GM19043 (cell line): ENCODE measurements around the gene MYOM3.

Source experiments
- ATAC-seq: cut with Tn5 transposase; IDR thresholded peaks from one replicate; pipeline ENCODE4 v1.9.1; 2021; ENCODE audit warnings: low read depth; ENCODE audit not compliant: unreplicated experiment

The MYOM3 gene

GRCh38 chr1:24098943-24099638 lies 12.8 kb downstream of the MYOM3 start:
- no peak for ATAC-seq

GRCh38 chr1:24098102-24098501 lies 13.8 kb downstream of the MYOM3 start:
- ATAC-seq, result no peak

DNA sequence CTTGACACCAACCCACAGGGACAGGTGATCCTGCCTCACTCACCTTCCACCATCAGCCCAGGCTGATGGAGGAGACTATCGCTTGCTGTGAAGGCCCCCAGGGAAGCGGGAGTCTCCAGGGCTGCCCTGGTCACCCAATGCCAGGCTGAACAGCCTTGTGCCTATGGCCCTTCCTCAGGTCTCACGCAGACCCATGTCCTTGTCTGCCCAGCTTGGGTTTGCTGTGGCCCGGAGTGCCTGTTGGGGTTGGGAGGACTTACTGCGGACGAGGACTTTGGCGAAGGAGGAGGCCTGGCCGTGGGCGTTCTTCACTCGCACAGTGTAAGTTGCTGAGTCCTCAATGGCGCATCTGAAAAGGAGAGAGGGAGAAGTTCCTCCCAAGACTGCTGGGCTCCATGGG lies 14.3 kb downstream of the MYOM3 start:
- no peak for ATAC-seq

DNA sequence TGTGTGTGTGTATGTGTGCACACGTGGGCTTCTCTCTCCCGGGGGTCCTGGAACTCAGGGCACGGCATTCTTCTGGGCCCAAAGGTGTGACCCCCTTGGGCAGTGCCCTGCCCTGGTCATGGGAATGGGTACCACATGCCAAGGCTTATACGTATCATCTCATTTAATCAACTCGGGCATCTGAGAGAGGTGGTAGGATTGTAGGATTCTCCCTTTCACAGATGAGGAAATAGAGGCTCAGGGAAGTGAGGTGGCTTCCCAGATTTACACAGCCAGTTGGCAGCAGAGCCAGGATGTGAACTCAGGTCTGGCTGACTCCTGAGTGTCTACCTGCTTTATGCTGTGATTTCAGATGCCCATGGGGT lies 15.2 kb downstream of the MYOM3 start:
- ATAC-seq, result no peak

- ATAC-seq, result no peak
These were observed 15.8 kb downstream of the MYOM3 start for GRCh38 chr1:24096009-24096738.

DNA sequence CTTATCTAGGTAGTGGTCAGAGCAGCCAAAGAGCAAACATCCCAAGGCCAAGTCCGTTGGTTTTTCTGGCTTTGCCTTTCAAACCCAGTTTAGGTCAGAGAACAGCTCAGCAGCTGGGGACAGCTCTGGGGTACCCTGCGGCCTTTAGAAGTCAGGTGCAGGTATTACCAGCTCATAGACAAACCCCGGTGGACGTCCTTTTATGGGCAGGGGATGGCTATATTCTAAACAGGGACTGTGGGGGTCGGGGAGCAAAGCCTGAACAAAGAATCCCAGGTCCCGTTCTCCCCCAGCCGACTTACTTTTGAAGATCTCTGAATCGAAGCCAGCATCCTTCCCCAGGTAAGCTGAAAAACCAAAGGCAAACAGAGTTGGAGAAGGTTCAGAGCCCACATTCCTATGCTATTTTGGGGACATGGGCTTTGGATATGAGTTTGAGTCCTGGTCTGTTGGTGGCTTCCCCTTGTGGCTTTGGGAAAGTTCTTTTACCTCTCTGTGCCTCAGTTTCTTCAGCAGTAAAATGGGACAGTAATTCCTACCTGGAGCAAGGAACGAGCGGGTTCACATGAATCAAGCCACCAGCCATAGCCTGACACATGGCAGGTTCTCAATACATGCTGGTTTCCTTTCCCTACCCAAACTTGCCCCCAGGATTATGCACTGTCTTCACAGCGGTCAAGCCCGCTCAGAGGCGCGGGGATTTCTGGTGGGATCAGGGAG lies 16.6 kb downstream of the MYOM3 start:
- ATAC-seq, result no peak

DNA sequence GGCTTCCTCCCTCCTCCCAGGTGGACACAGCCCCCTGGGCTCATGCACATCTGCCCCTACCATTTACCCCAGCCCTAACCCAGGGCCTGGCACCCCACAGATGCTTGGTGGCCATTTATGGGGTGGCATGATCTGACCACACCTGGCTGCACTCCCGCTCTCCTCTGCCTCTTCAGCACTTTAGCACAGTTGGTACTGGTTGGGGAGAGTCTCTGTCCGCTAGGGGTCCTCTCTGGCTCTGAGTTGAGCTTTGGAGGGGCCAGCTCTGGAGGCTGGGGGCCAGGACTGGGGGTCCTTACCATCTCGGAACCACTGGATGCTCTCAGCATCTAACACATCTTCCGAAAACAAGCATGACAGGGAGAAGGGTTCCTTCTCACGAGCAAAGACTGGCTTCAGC lies 17.4 kb downstream of the MYOM3 start:
- ATAC-seq, result no peak

DNA sequence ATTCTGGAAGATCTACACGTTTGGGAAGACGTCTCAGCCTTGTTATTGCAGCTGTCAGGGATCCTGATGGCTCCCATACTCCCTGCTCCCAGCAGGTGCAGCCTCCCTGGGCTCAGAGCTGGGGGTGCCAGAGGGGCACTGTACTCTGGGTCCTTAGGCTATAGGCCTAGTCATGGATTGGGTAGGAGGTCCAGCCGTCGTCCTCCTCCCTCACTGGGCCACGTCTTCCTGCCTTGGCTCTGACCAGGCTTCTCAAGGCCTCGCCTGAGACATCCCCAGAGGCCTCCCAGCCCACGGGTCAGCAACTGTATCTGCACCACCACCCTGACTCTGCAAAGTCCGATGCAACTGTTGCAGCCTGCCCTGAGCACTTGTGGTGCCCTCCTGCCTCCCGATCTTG lies 18.2 kb downstream of the MYOM3 start:
- ATAC-seq, result no peak

DNA sequence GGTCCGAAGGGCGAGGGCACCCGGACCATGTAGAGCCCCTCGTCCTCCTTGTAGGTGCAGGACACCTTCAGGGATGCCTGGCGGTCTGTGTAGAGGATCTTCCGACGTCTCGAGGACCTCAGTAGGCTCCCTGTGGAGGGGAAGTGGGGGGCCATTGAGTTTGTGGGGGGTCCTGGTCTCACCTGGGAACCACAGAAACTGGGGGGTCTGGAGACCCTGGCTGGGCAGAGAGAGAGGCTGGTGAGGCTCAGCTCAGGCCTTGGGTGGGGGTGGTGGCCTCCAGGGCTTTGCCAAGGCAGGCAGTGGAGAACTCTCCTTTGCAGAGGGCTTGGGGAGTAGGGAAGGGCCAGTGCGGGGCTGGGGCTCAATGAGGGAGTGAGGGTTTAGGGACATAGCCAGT lies 19.0 kb downstream of the MYOM3 start:
- no peak for ATAC-seq

- no peak for ATAC-seq
These were observed 19.9 kb downstream of the MYOM3 start for GRCh38 chr1:24091971-24092482.

DNA sequence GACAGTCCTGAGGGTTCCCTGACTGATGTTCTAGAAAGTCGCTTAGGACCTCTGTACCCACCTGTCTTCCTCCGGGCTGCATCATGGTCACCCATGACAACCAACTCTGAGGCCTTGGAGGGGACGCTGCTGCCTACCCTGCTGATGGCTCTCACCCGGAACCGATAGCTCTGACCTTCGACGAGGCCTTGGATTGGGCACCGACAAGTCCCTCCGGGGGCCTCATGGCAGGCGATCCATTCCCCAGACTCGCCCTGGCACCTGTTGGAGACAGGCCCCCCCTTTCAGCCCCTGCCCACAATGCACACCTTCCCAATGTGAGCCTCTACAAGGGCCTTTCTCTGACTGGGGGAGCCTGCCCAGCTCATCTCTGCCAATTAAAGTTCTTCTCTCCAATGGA lies 21.2 kb downstream of the MYOM3 start:
- no peak for ATAC-seq

DNA sequence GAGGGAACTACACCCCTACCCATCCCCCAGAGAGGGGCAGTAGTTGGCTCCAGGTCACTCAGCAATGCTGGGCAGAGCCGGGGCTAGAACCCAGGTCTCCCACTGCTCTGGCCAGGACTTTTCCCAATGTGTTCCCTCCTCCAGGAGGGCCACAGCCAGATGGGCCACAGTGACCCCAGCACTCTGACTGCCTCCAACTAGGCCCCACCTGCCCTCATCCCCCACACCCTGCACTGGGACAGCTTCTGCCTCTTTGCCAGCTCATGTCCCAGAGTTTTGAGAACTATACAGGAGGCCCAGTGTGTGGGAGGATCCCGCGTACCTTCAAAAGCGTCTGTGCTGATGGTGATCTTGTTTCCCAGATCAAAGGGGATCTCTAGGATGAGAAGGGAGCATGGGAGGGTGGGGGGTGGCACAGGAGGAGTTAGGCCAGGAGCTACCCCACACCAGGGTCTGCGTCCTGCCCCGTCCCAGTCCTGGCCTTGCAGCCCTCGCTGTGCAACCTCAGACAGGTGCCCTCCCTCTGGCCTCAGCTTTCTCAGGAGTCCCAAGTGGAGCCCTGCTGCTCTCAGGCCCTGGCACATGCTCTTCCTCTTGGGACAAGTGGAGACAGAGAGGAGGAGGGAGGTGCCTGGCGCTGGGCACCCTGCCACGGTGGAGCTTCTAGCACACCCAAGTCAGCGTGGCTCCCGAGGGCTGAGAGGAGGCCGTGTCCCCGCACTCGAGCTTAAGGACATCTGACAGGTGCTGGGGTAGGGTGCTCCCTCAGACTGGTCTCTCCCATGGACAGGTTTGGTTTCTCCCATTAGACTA lies 22.0 kb downstream of the MYOM3 start:
- no peak for ATAC-seq

DNA sequence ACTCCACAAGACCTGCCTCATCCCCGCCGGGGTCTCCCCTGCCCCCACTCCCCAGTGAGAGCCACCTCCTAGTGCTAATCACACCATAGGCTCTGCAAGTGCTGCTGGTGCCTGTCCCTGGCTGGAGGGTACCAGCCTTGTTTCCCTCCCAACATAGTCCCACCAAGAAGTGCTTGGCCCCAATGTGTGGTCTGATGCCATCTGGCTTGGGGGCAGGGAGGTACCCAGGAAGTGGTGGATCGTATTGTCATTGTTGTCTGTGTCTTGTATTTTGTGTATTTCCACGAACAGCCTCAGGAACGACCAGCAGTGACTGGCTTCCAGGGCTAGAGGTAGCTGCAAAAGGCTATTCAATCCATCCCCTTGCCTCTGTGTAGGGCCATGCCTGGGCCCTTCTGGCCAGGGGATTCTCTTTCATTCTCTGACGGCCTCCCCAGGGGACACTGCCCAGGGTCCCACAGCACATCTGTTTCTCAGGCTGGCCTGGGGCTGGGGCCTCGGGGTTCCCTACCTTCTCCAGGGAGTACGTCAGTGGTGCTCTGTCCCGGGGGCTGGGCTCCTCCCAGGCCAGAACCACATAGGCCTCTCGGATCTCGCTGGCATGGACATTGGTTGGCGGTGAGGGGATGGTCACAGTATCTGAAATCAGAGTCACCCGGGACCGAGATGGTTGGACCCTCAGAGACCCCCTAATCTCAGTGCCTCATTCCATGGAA lies 22.8 kb downstream of the MYOM3 start:
- no peak for ATAC-seq

- ATAC-seq, result no peak
These were observed 25.5 kb downstream of the MYOM3 start for GRCh38 chr1:24086466-24086865.

GRCh38 chr1:24085546-24085945 lies 26.4 kb downstream of the MYOM3 start:
- no peak for ATAC-seq

- no peak for ATAC-seq
These were observed 26.9 kb downstream of the MYOM3 start for GRCh38 chr1:24085007-24085406.

GRCh38 chr1:24084050-24084449 lies 27.9 kb downstream of the MYOM3 start:
- no peak for ATAC-seq

DNA sequence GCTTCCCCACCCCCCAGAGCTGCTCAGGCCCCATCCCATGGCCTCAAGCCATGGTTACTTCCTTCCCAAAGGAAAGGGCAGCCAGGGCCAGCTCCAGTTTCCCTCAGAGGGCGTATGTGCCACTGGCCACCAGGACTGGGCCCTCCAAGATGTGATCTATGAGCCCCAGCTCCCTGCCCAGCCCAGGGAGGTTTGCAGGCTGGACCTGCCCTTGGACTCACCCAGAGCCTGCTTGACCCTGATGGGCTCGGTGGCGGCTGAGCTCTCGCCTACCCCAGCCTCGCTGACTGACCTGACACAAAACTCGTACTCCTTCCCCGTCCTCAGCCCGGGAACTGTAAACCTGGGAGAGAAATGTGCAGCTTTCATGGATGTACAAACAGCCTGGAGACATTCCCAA lies 29.6 kb downstream of the MYOM3 start:
- no peak for ATAC-seq

DNA sequence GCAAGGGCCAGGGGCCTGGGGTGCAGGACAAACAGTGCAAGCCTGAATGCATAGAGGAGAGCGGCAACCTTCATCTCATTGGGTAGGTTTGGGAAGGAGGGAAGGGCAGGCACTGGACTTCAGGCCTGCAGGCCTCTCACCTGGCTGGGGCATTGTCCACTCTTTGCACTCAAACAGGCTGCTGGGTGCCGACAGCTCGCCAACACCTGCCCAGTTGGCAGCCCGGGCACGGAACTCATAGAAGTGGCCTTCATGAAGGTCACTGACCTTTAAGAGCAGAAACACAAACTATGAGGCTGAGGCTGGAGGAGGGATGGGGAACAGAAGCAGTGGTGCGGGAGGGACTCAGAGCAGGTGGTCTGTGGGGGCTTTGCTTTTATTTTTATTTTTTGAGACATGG lies 30.7 kb downstream of the MYOM3 start:
- ATAC-seq, result no peak

DNA sequence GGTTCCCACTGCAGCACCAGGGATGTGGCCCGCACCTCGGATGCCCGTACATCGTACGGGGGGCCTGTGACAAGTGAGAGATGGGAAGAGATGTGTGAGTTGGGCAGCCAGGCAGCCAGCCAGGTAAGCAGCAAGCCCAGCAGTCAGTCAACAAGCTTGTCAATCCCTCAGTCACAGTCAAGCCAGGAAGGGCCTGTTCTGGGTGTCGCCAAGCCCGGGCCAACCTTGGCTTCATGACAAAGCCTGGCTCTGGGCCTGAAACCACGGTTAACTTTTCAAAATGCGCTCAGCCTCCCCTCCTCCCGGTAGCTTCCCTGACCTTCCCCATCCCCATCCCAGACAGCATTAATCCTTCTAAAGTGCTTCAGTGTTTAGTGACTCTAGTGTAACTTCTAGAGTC lies 31.8 kb downstream of the MYOM3 start:
- no peak for ATAC-seq
